ENCODE data around the gene DIPK2A. TPM values are rescaled to one million over a fixed set of nuclear protein-coding genes. Genes with fewer than 3 reads are reported as not detected.
A peak's percentile ranks its signal among the peaks of the same experiment; 100 is the strongest.

The DIPK2A gene
- total RNA-seq, 1 donor from 2014 or later, result 18.3 TPM

DNA sequence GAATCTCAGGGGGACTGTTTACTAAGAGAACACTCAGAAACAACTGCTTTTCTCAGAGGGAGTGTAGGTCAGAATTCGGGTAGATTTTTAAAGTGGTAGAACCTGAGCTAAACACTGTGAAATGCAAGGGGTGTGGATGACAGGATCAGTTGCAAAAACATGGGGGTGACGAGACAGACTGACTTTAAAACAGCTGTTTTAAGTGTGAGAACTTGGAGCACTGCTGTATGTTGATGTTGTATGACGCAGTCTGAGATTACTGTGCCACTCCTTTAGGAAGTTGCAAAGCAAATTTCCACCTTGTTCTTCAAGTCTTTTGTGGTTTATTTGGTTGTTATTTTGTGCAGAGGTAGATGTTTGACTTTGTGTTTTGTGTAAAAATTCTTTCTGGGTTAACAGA, 36.8 kb upstream of the DIPK2A start:
- Mint-ChIP-seq H3K36me3 (ENCODE audit: unreplicated experiment) (no peaks in the 10 kb centered on the region), H3K4me1 (ENCODE audit: low read depth, unreplicated experiment) (no peaks in the 10 kb centered on the region), H3K27me3 (ENCODE audit: unreplicated experiment) (no peaks in the 10 kb centered on the region), H3K9me3 (ENCODE audit: unreplicated experiment) (no peaks in the 10 kb centered on the region), H3K27ac (ENCODE audit: unreplicated experiment) (no peak overlapping the region), H3K4me3 (ENCODE audit: unreplicated experiment) (no peak overlapping the region)
- TF ChIP-seq, protein P1, sequence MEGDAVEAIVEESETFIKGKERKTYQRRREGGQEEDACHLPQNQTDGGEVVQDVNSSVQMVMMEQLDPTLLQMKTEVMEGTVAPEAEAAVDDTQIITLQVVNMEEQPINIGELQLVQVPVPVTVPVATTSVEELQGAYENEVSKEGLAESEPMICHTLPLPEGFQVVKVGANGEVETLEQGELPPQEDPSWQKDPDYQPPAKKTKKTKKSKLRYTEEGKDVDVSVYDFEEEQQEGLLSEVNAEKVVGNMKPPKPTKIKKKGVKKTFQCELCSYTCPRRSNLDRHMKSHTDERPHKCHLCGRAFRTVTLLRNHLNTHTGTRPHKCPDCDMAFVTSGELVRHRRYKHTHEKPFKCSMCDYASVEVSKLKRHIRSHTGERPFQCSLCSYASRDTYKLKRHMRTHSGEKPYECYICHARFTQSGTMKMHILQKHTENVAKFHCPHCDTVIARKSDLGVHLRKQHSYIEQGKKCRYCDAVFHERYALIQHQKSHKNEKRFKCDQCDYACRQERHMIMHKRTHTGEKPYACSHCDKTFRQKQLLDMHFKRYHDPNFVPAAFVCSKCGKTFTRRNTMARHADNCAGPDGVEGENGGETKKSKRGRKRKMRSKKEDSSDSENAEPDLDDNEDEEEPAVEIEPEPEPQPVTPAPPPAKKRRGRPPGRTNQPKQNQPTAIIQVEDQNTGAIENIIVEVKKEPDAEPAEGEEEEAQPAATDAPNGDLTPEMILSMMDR (IDR thresholded peaks at IDR 0.05; ENCODE audit: partially characterized antibody, unreplicated experiment), result no peak
- DNase-seq, result no peak

DNA sequence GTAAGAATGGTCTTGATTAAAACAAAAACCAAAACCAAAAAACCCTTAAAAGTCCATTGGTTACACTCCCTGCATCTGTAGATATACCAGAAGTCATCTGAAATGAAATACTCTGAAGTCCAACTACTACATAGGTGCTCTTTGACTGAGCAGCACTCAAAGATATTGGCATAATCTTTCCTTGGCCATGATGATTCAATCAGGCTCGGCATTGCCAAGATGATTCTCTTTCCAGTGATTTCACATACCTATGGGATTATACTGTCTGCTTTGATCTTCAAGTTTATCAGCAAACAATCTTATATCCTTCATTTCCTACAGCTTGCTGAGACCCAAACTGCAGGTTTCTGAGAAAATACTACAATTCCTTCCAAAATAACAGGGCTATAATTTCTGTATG, 35.9 kb upstream of the DIPK2A start:
- no peaks in the 10 kb centered on the region for H3K4me1 Mint-ChIP-seq (ENCODE audit: low read depth, unreplicated experiment)
- no peaks in the 10 kb centered on the region for H3K27me3 Mint-ChIP-seq (ENCODE audit: unreplicated experiment)
- no peak overlapping the region for H3K4me3 Mint-ChIP-seq (ENCODE audit: unreplicated experiment)
- H3K36me3 Mint-ChIP-seq (ENCODE audit: unreplicated experiment), result no peaks in the 10 kb centered on the region
- no peak for DNase-seq
- no peak overlapping the region for H3K27ac Mint-ChIP-seq (ENCODE audit: unreplicated experiment)
- H3K9me3 Mint-ChIP-seq (ENCODE audit: unreplicated experiment), result no peaks in the 10 kb centered on the region
- TF ChIP-seq, protein P1 (IDR thresholded peaks at IDR 0.05; ENCODE audit: partially characterized antibody, unreplicated experiment), result no peak

DNA sequence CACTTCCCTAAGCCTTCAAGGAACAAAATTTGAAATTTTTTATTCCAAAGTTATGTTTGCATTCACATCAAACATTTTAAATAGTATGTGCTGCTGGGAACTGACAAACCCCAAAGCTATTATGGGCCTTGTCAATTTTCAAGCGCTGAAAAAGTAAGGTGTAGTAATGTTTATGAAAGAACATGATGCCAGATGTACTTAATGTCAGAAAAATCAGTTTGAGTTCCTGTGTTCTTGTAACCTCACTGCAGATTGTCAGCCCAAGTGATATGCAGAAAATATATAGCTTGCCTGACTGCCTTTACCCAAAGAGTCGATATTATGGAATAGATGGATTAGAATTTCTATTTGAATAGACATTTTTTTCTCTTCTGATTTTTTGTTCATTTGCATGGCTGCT, 20.8 kb upstream of the DIPK2A start:
- H3K4me1 Mint-ChIP-seq (ENCODE audit: low read depth, unreplicated experiment), result no peaks in the 10 kb centered on the region
- no peak for DNase-seq
- H3K27me3 Mint-ChIP-seq (ENCODE audit: unreplicated experiment), result no peaks in the 10 kb centered on the region
- H3K4me3 Mint-ChIP-seq (ENCODE audit: unreplicated experiment), result no peak overlapping the region
- H3K9me3 Mint-ChIP-seq (ENCODE audit: unreplicated experiment), result no peaks in the 10 kb centered on the region
- TF ChIP-seq, protein P1 (IDR thresholded peaks at IDR 0.05; ENCODE audit: partially characterized antibody, unreplicated experiment), result no peak
- H3K36me3 Mint-ChIP-seq (ENCODE audit: unreplicated experiment), result no peaks in the 10 kb centered on the region
- no peak overlapping the region for H3K27ac Mint-ChIP-seq (ENCODE audit: unreplicated experiment)

DNA sequence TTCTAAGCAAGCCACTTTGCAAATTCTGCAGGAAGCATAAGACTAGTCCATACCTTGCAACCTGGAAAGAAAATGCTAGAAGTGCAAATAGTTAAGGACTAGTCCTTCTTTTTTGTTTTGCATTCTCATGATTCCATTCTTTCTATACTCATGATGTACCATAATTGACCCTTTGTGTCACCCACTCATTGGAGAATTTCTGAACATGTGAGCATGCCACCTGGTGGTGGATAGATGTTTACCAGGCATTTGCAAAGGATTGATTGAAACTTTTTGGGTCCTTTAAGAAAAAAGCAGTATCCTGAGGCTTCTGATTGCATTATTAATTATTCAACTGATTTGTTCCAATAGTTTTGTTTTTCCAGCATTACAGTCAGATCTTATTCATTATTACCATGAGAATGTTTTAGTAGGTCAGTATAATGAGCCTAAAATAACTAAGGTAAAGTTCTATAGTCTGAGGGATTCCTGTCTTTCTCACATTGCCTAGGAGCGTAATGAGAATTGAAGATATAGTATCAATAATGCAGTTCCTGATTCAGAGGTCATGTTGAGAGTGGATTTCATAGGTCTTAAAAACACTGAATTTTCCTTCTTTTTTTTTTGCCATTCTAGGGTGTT, 20.2 kb upstream of the DIPK2A start:
- peak; percentile 31 for DNase-seq
- no peaks in the 10 kb centered on the region for H3K36me3 Mint-ChIP-seq (ENCODE audit: unreplicated experiment)
- H3K27me3 Mint-ChIP-seq (ENCODE audit: unreplicated experiment), result no peaks in the 10 kb centered on the region
- H3K9me3 Mint-ChIP-seq (ENCODE audit: unreplicated experiment), result no peaks in the 10 kb centered on the region
- no peak overlapping the region for H3K27ac Mint-ChIP-seq (ENCODE audit: unreplicated experiment)
- H3K4me3 Mint-ChIP-seq (ENCODE audit: unreplicated experiment), result no peak overlapping the region
- H3K4me1 Mint-ChIP-seq (ENCODE audit: low read depth, unreplicated experiment), result no peaks in the 10 kb centered on the region
- TF ChIP-seq, protein P1 (IDR thresholded peaks at IDR 0.05; ENCODE audit: partially characterized antibody, unreplicated experiment), result peak; percentile 89

- TF ChIP-seq, protein P1 (IDR thresholded peaks at IDR 0.05; ENCODE audit: partially characterized antibody, unreplicated experiment), result no peak
- no peak for DNase-seq
- H3K36me3 Mint-ChIP-seq (ENCODE audit: unreplicated experiment), result no peaks in the 10 kb centered on the region
- H3K9me3 Mint-ChIP-seq (ENCODE audit: unreplicated experiment), result no peaks in the 10 kb centered on the region
- H3K4me3 Mint-ChIP-seq (ENCODE audit: unreplicated experiment), result no peak overlapping the region
- no peak overlapping the region for H3K27ac Mint-ChIP-seq (ENCODE audit: unreplicated experiment)
- H3K4me1 Mint-ChIP-seq (ENCODE audit: low read depth, unreplicated experiment), result no peaks in the 10 kb centered on the region
- H3K27me3 Mint-ChIP-seq (ENCODE audit: unreplicated experiment), result no peaks in the 10 kb centered on the region
These were observed 19.0 kb upstream of the DIPK2A start for GRCh38 chr3:143952569-143953072.

Data from glutamatergic neuron (in vitro differentiated cells).